Right renal cortex interstitium (tissue), 3 donors: Measurements from ENCODE around the gene SLC38A10. TPM values are rescaled to one million over a fixed set of nuclear protein-coding genes. Genes with fewer than 3 reads are reported as not detected.
A peak's percentile ranks its signal among the peaks of the same experiment; 100 is the strongest.

Experiments
- DNase-seq, 3 donors: peaks; one replicate each; pipeline ENCODE4 v3.0.0-alpha.2; 2013; ENCODE audit warnings: low read depth in 3 of 3, low spot score in 2 of 3
- polyA plus RNA-seq, 3 donors: library from polyadenylated mRNA; unstranded; fragments of 120-200 nt; gene quantifications; one replicate each; pipeline ENCODE4 v1.2.1, GENCODE V29; 2013; ENCODE audit not compliant: insufficient read length in 3 of 3

SLC38A10 gene
- polyA plus RNA-seq, 3 donors: 45.1 to 55.0 (median 46.6) TPM

DNA sequence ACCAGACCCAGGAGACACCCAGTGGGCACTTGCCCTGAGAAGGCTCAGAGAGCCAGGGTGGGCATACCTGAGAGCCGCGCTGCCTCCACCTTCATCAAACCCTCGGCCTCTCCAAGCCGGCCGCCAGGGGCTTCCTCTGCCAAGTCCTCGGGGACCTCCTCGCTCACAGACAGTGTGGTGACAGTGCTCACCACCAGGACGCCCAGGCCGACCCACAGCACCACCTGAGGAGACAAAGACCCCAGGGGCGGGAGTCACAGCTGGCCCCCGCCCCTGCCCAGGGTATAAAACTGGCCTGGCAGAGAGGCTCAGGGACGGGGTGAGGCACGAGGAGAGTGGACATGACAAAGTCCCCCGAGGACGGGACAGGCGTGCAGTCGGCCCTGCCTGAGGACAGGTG, 34.9 kb downstream of the SLC38A10 start:
- DNase-seq: no peak

DNA sequence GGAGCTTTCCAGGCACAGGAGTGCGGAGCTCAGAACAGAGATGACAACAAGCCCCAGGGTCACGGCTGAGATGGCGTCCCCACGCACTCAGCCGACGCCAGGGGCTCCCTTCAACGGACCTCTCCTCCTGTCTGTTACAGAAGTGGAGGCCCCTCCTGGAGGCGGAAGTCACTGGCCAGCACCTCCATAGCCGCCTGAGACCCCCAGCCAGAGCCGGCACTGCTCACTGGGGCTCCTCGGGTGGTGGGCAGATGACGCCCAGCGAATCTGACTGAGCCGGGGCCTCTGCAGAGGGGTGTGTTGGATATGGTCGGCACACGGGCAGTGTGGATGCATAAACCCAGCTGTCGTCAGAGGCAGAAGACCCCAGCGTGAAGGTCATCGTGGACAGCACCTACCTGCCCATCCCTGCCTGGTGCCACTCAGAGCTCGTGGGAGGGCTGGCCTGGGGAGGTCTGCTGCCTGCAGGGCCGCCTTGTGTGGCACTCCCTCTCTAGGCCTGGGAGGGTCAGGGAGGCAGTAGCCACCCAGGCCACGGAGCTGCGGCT, 36.0 kb downstream of the SLC38A10 start:
- no peak for DNase-seq

DNA sequence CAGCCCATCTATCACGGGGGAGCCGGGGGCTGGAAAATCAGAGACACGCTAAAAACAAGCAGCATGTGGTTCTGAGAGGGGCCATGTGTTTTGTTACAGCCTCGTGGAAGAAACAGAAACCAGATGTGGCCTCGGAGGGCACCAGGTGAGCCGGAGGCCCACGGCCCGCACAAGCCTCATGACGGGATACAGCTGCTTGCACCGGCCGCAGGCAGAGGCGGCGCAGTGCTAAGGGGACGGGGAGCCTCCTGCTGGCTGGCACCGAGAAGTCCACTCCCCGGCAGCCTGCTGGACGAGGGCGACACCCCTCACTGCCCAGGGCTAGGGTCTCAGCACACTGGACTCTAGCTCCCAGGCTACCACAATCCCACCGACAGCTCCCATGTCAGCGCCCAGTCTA, 36.8 kb downstream of the SLC38A10 start:
- no peak for DNase-seq

DNA sequence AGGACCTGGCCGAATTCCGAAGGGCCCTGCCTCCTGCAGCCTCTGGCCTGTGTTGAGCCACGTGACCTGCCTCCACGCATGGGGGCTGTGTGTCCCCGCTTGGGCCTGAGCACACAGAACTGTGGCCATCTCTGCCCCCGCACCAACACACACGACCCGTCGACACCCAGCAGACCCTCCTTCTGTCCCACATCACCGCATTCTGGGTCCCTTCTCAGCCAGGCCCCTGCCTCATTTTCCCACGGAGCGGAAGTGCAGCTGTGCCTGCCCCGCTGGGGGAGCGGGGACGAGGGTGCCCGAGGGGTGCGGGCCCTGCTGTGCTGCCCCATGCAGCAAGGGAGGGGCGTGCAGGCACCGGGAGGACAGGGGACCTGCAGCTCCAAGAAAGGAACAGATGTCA, 37.6 kb downstream of the SLC38A10 start:
- DNase-seq: no peak

DNA sequence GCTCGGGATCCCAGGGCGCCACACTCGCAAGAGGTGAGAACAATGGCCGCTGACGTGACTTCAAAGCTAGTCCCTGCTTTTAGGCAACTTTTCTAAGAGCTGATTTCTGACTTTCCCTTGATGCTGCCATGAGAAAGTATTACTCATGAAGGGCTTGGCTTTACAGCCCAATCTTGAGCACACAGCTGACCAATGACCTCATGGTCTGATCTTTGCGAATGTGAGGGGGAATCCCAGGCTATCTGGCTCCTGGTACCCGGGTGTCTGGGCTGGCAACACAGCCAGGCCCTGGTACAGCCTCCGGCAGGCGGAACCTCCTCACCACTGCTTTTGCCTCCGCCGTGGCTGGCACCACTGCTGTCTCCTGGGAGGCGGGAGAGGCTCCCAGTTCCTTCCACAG, 38.5 kb downstream of the SLC38A10 start:
- no peak for DNase-seq

GRCh38 chr17:81254955-81255717, 40.0 kb downstream of the SLC38A10 start:
- peak in 1 of 3 donors; percentile 59 for DNase-seq

DNA sequence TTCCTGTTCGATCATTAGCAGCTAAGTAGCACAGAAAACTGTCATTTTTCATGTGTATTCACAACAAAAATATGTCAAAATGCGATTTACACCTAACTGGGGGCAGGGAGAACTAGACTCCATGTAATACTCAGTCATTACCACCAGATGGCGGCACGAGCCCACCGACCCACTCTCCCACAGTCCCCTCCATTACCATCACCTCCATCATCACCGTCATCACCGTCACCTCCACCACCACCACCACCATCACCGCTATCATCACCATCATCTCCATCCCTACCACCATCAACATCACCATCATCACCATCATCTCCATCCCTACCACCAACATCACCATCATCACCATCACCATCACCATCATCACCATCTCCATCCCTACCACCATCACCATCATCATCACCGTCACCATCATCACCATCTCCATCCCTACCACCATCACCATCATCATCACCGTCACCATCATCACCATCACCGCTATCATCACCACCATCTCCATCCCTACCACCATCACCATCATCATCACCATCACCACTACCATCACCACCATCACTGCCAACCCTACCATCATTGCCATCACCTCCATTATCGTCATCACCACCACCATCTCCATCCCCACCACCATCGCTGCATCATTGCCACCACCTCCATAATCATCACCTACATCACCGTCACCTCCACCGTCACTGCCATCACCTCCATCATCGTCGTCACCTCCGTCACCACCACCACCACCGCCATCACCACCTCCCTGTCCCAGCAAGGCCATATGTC, 41.6 kb downstream of the SLC38A10 start:
- DNase-seq: no peak

DNA sequence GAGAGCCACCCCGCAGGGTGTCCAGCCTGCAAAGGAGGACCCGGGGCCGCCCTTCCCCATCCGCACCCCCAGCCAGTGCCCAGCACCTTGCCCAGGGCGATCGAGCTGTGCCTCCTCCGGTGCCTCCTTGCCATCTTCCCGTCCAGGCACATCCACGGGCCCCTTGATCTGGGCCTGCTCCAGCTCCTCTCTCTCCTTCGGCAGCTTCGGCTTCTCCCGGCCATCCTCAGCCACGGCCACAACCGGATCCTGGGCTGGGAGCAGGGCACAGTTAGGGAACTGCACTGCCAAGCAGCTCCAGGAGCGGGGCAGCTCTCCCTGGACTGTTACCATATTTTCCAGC, 42.1 kb downstream of the SLC38A10 start:
- DNase-seq: no peak

GRCh38 chr17:81252326-81252986, 42.7 kb downstream of the SLC38A10 start:
- DNase-seq: no peak

- no peak for DNase-seq
Observed at GRCh38 chr17:81251709-81252301, 43.3 kb downstream of the SLC38A10 start.

DNA sequence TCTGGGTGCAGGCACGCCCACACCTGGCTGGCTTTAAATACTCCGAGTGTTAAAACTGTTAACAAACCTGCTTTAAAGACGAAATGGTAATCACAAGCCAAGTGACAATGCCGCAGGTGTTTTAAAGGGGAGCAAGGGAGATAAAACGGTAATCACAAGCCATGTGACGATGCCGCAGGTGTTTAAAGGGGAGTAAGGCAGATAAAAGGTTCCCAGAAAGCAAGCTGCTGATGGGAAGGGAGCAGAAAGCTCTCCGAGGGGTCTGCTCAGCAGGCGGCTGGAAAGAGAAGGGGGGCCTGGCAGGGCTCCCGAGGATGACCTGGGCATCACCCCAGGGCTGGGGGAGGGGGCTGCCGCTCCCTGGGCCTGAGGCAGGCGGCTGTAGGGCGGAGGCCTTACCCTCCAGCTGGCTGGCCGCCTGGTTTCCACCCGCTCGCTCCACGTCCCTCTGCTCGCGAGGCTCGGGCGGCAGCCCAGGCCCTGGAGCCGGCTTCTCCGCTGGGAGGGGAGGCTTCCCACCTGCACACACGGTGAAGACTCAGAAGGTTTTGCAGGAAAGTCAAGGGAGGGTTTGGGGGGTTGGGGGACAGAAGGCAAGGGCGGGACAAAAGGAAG, 43.9 kb downstream of the SLC38A10 start:
- no peak for DNase-seq

DNA sequence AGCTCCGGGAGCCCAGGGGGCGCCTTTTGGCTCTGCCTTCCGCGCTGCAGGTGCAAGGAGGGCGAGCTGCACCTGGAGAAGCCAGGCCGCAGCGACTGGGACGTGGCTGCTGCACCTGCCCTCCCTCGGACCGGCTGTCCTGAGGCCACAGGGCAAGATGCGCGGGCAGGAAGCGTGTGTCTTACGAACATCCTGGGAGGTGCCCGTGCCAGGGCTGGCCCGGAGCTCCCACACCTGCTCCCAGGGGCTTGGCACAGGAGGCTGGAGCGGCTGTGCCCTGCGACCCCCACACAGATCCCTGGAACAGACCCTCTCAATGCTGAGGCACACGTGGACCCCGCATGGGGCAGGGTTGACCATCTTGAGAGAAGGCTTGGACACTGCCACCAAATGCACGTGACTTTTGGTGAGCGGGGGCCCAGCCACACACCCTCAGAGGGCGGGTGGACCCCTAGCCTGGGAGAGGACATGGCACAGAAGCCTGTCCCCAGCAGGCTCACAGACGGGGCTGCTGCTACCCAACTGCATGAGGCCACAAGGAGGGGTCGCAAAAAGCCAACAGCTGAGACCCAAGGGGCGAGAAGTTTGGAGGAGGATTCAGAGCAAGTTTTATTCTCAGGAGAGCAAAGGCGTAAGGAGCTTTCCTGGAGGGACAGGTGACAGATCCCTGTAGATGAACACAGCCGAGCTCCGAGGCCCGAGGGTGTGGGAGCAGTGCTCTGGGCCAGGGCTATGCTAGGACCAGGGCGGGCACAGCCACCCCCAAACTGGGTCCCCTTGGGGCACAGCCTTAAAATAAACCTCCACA, 44.6 kb downstream of the SLC38A10 start:
- no peak for DNase-seq

- DNase-seq: no peak
Observed at GRCh38 chr17:81249223-81250040, 45.7 kb downstream of the SLC38A10 start.

DNA sequence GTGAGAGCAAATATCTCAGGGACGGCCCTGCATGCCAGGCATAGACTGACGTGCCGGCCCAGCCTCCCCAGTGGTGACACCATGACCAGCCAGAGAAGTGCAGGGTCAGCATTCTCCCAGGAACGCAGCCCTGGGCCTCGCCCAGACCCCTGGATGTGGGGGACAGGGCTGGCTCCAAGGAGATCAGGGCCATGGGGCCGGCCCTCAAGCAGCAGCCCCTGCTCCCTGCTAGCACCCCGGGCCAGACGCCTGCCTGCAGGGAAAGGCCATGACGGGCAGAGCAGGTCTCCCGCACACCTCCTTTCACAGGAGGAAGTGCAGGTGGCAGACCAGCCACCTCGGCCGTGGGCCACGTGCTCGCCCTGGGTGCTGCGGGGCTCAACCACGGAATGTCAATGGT, 46.5 kb downstream of the SLC38A10 start:
- no peak for DNase-seq

- DNase-seq: no peak
Observed at GRCh38 chr17:81247339-81247990, 47.6 kb downstream of the SLC38A10 start.

GRCh38 chr17:81246679-81247338, 48.3 kb downstream of the SLC38A10 start:
- no peak for DNase-seq

DNA sequence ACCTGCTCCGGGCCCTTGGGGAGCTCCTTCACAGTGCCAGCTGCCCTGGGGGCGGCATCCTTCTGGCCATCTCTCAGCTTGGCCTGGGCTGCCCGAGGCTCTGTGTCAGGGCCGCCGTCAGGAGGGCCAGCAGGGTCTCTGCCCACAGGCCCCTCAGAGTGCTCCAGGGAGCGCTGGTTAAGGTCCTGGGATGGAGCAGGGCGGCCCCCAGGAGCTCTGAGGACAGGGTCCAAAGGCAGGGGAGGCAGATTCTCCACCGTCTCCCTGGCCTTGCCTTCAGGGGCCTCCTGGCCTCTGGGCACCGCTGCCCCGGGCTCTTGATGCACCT, 48.8 kb downstream of the SLC38A10 start:
- no peak for DNase-seq
